Dendritic cell treated with granulocyte-macrophage colony-stimulating factor and Interleukin-4, amounts not matched to agents 40 ng/mL and 50 ng/mL, for 4 days (primary cell): Measurements from ENCODE around the gene PRDM1.

Experiments used
- H3K27ac Mint-ChIP-seq: one replicate; pipeline ENCODE4 v1.8.0; 2022; ENCODE audit warnings: mild to moderate bottlenecking, mixed read lengths
- H3K27me3 Mint-ChIP-seq: one replicate; pipeline ENCODE4 v1.8.0; 2022; ENCODE audit warnings: mild to moderate bottlenecking, mixed read lengths
- H3K36me3 Mint-ChIP-seq: one replicate; pipeline ENCODE4 v1.8.0; 2022; ENCODE audit warnings: low read depth, mixed read lengths
- H3K4me1 Mint-ChIP-seq: one replicate; pipeline ENCODE4 v1.8.0; 2022; ENCODE audit warnings: low read depth, mixed read lengths
- H3K4me3 Mint-ChIP-seq: one replicate; pipeline ENCODE4 v1.8.0; 2022; ENCODE audit warnings: mild to moderate bottlenecking, moderate library complexity, mixed read lengths
- H3K9me3 Mint-ChIP-seq: one replicate; pipeline ENCODE4 v1.8.0; 2022; ENCODE audit warnings: mixed read lengths
- intact Hi-C: fragments of 100-400 bp; cut with micrococcal nuclease; formaldehyde crosslinking; loops from one replicate; pipeline ENCODE4 v1.15.0; 2022

Gene PRDM1

GRCh38 chr6:106079961-106080762 is 6.0 kb upstream of the PRDM1 start:
- Mint-ChIP-seq H3K36me3 (peaks cover 6% of the 10 kb centered on the region), H3K4me3 (no peak overlapping the region), H3K4me1 (peaks cover 32% of the 10 kb centered on the region), H3K9me3 (no peaks in the 10 kb centered on the region), H3K27ac (no peak overlapping the region), H3K27me3 (peaks cover 5% of the 10 kb centered on the region)
- intact Hi-C loops: loop anchor here (10.0 kb wide), 1 partner anchor 595 kb away; no protein-coding TSS in a partner anchor

- intact Hi-C loops: loop anchor here (10.0 kb wide), 1 partner anchor 596 kb away; no protein-coding TSS in a partner anchor
- peaks cover 5% of the 10 kb centered on the region for H3K27me3 Mint-ChIP-seq
These were observed 5.4 kb upstream of the PRDM1 start for GRCh38 chr6:106080763-106081095.

GRCh38 chr6:106081715-106082114 is 4.4 kb upstream of the PRDM1 start:
- Mint-ChIP-seq H3K4me3 (no peak overlapping the region), H3K27ac (peak overlapping the region; percentile 55), H3K4me1 (peaks cover 44% of the 10 kb centered on the region), H3K27me3 (peaks cover 5% of the 10 kb centered on the region), H3K36me3 (peaks cover 14% of the 10 kb centered on the region), H3K9me3 (no peaks in the 10 kb centered on the region)
- intact Hi-C loops: loop anchor here (10.0 kb wide), 1 partner anchor 597 kb away; no protein-coding TSS in a partner anchor

More at GRCh38 chr6:106080763-106081095, 5.4 kb upstream of the PRDM1 start:
- Mint-ChIP-seq H3K4me3 (no peak overlapping the region), H3K27ac (no peak overlapping the region), H3K4me1 (peaks cover 38% of the 10 kb centered on the region), H3K36me3 (peaks cover 6% of the 10 kb centered on the region), H3K9me3 (no peaks in the 10 kb centered on the region)

- intact Hi-C loops: loop anchor here (10.0 kb wide), 1 partner anchor 598 kb away; no protein-coding TSS in a partner anchor
- Mint-ChIP-seq H3K4me1 (peaks cover 45% of the 10 kb centered on the region), H3K27ac (peak overlapping the region; percentile 65), H3K4me3 (no peak overlapping the region), H3K36me3 (peaks cover 23% of the 10 kb centered on the region), H3K9me3 (no peaks in the 10 kb centered on the region), H3K27me3 (peaks cover 5% of the 10 kb centered on the region)
These were observed 3.3 kb upstream of the PRDM1 start for GRCh38 chr6:106082735-106083398.

GRCh38 chr6:106083618-106084017 is 2.5 kb upstream of the PRDM1 start:
- intact Hi-C loops: loop anchor here (10.0 kb wide), 1 partner anchor 599 kb away; no protein-coding TSS in a partner anchor
- Mint-ChIP-seq H3K27me3 (peaks cover 5% of the 10 kb centered on the region), H3K4me1 (peaks cover 52% of the 10 kb centered on the region), H3K9me3 (no peaks in the 10 kb centered on the region), H3K36me3 (peaks cover 30% of the 10 kb centered on the region), H3K27ac (peak overlapping the region; percentile 99), H3K4me3 (no peak overlapping the region)

GRCh38 chr6:106084106-106084988 is 1.8 kb upstream of the PRDM1 start:
- intact Hi-C loops: loop anchor here (10.0 kb wide), 1 partner anchor 600 kb away; no protein-coding TSS in a partner anchor
- H3K36me3 Mint-ChIP-seq: peaks cover 37% of the 10 kb centered on the region
- H3K9me3 Mint-ChIP-seq: no peaks in the 10 kb centered on the region
- H3K4me1 Mint-ChIP-seq: peaks cover 60% of the 10 kb centered on the region
- peaks cover 5% of the 10 kb centered on the region for H3K27me3 Mint-ChIP-seq
- H3K4me3 Mint-ChIP-seq: peak overlapping the region; percentile 88
- H3K27ac Mint-ChIP-seq: peak overlapping the region; percentile 99

- intact Hi-C loops: loop anchor here (5.0 to 10.0 kb wide), 5 partner anchors 77 to 600 kb away; no protein-coding TSS in a partner anchor
- peak overlapping the region; percentile 88 for H3K4me3 Mint-ChIP-seq
- peak overlapping the region; percentile 99 for H3K27ac Mint-ChIP-seq
- peaks cover 5% of the 10 kb centered on the region for H3K27me3 Mint-ChIP-seq
- peaks cover 45% of the 10 kb centered on the region for H3K36me3 Mint-ChIP-seq
- peaks cover 68% of the 10 kb centered on the region for H3K4me1 Mint-ChIP-seq
- H3K9me3 Mint-ChIP-seq: no peaks in the 10 kb centered on the region
These were observed 996 bp upstream of the PRDM1 start for GRCh38 chr6:106084989-106085691.

- H3K36me3 Mint-ChIP-seq: peaks cover 50% of the 10 kb centered on the region
- H3K4me1 Mint-ChIP-seq: peaks cover 73% of the 10 kb centered on the region
- H3K27ac Mint-ChIP-seq: peak overlapping the region; percentile 99
- peaks cover 5% of the 10 kb centered on the region for H3K27me3 Mint-ChIP-seq
- intact Hi-C loops: loop anchor here (5.0 to 10.0 kb wide), 5 partner anchors 77 to 601 kb away; no protein-coding TSS in a partner anchor
- H3K4me3 Mint-ChIP-seq: peak overlapping the region; percentile 88
- H3K9me3 Mint-ChIP-seq: no peaks in the 10 kb centered on the region
These were observed 498 bp upstream of the PRDM1 start for GRCh38 chr6:106085692-106085983.

GRCh38 chr6:106086814-106087175 is 659 bp downstream of the PRDM1 start:
- peak overlapping the region; percentile 99 for H3K27ac Mint-ChIP-seq
- H3K4me1 Mint-ChIP-seq: peaks cover 82% of the 10 kb centered on the region
- H3K9me3 Mint-ChIP-seq: no peaks in the 10 kb centered on the region
- peaks cover under 1% of the 10 kb centered on the region for H3K27me3 Mint-ChIP-seq
- H3K4me3 Mint-ChIP-seq: peak overlapping the region; percentile 88
- peaks cover 59% of the 10 kb centered on the region for H3K36me3 Mint-ChIP-seq
- intact Hi-C loops: loop anchor here (2.0 to 10.0 kb wide), 7 partner anchors 76 to 602 kb away; no protein-coding TSS in a partner anchor

GRCh38 chr6:106087548-106088325 is 1.6 kb downstream of the PRDM1 start:
- no peaks in the 10 kb centered on the region for H3K9me3 Mint-ChIP-seq
- intact Hi-C loops: loop anchor here (2.0 to 10.0 kb wide), 7 partner anchors 75 to 603 kb away; no protein-coding TSS in a partner anchor
- H3K4me1 Mint-ChIP-seq: peaks cover 84% of the 10 kb centered on the region
- H3K36me3 Mint-ChIP-seq: peaks cover 65% of the 10 kb centered on the region
- peak overlapping the region; percentile 99 for H3K27ac Mint-ChIP-seq
- peak overlapping the region; percentile 88 for H3K4me3 Mint-ChIP-seq
- H3K27me3 Mint-ChIP-seq: no peaks in the 10 kb centered on the region

GRCh38 chr6:106090001-106090400 is 3.9 kb downstream of the PRDM1 start:
- peak overlapping the region; percentile 99 for H3K27ac Mint-ChIP-seq
- intact Hi-C loops: no loop called here
- peaks cover 83% of the 10 kb centered on the region for H3K4me1 Mint-ChIP-seq
- no peaks in the 10 kb centered on the region for H3K27me3 Mint-ChIP-seq
- peak overlapping the region; percentile 88 for H3K4me3 Mint-ChIP-seq
- peaks cover 88% of the 10 kb centered on the region for H3K36me3 Mint-ChIP-seq
- H3K9me3 Mint-ChIP-seq: no peaks in the 10 kb centered on the region

GRCh38 chr6:106092279-106092678 is 6.1 kb downstream of the PRDM1 start:
- Mint-ChIP-seq H3K9me3 (no peaks in the 10 kb centered on the region), H3K4me1 (peaks cover 87% of the 10 kb centered on the region), H3K36me3 (peaks cover 100% of the 10 kb centered on the region), H3K27ac (no peak overlapping the region), H3K4me3 (peak overlapping the region; percentile 49), H3K27me3 (no peaks in the 10 kb centered on the region)
- intact Hi-C loops: no loop called here
